GM18520 (cell line): ENCODE measurements around the gene DNALI1.
A peak's percentile ranks its signal among the peaks of the same experiment; 100 is the strongest.
"Not testable (repeated sequence)": the region's sequence is repeated elsewhere in the genome, so short reads cannot be mapped to it uniquely, and the experiment has no call there.

ENCODE experiments used
- ATAC-seq: cut with Tn5 transposase; IDR thresholded peaks from one replicate; pipeline ENCODE4 v1.9.1; 2021; ENCODE audit not compliant: unreplicated experiment

Gene DNALI1

DNA sequence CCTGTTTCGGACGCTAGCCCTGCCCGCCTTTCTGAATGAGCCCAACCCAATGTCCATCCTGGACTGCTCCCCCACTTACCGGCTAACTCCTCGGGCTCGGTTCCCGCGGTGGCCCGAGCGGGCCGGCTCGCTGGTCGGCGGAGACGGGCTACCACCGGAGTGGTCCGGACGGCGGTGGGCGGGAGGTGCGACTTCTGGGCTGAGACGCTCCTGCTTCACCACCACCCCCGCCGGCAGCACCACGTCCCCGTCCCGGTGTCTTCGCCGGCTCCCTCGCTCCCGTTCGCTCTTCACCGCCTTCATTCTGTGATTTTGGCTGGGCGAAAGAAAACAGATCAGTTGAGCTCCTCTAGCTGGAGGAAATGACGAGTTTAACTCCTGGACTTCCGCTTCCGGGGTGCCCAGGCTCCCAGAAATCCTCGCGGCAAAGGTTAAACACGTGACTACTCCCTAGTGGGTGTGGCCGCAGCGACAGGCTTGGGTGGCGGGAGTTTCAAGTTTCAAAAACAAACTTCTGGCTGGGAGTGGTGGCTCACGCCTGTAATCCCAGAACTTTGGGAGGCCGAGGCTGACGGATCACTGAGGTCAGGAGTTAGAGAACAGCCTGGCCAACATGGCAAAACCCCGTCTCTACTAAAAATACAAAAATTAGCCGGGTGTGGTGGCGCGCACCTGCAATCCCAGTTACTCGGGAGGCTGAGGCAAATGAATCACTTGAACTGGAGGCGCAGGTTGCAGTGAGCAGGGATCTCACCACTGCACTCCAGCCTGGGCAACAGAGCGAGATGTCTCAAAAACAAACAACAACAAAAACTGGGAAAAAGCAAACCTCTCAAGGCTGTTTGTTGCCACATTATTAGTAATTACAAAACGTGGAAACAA is 2.6 kb upstream of the DNALI1 start, which contains the start of gene SNIP1:
Gene SNIP1 (minus strand): TSS at position 367 of the 882 bp plus-strand sequence. CDS start 64 bp downstream, at position 303.
- peak; percentile 61 for ATAC-seq

- ATAC-seq = no peak
These were observed 662 bp downstream of the DNALI1 start for GRCh38 chr1:37557402-37557801.

- no peak for ATAC-seq
These were observed 1.7 kb downstream of the DNALI1 start for GRCh38 chr1:37558411-37558810.

DNA sequence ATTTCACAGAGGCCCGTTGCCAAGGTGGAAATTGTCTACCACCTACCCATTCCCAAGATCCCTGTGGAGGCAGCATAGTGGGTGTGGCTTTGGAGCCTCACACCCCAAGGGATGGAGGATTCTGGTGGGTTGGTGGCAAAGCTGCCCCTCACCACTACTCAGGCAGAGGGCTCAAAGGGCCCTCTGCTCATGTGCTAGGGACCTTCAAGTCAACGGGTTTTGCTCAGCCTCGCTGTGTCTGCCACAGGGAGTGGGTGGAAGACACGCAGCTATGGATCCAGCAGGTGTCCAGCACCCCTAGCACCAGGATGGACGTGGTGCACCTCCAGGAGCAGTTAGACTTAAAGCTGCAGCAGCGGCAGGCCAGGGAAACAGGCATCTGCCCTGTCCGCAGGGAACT is 2.3 kb downstream of the DNALI1 start:
- no peak for ATAC-seq

DNA sequence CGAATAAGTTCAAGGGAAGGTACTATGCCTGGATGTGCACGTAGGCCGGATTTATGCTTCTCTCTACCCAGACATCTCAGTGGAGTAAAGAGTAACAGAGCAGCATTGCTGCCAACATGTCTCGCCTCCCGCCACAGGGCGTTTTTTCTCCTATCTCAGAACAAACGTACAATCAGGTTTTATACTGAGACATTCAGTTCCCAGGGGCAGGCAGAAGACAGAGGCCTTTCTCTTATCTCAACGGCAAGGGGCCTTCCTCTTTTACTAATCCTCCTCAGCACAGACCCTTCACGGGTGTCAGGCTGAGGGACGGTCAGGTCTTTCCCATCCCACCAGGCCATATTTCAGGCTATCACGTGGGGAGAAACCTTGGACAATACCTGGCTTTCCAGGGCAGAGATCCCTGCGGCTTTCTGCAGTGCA is 3.2 kb downstream of the DNALI1 start:
- not testable (repeated sequence) for ATAC-seq

DNA sequence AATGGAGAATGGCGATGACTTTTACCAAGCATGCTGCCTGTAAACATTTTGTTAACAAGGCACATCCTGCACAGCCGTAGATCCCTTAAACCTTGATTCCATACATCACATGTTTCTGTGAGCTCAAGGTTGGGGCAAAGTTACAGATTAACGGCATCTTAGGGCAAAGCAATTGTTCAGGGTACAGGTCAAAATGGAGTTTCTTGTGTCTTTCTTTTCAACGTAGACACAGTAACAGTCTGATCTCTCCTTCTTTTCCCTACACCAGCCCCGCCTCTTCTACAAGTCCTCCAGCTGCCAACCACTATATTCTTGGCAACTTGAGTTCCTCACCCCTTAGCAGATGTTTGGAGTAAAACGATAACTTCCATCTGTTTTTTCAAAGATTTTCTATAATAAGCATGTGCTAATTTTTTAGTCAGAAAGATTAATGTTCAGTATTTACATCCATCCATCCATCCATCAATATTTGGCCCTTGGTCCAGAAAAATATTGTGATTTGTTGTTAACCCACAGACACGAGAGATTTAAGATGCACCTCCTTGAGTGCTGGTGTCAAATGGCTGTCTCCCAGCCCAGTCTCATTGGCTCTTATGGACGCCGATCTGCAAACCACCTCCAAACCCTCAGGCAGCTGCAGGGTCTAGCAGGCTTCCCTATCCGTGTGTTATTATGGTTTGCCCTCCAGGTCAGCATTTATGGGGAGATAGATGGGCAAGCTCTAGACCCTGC is 3.8 kb downstream of the DNALI1 start:
- no peak for ATAC-seq

GRCh38 chr1:37561133-37562132 is 4.7 kb downstream of the DNALI1 start:
- ATAC-seq = no peak

GRCh38 chr1:37562984-37563383 is 6.2 kb downstream of the DNALI1 start:
- ATAC-seq = no peak

GRCh38 chr1:37564892-37565291 is 8.2 kb downstream of the DNALI1 start:
- no peak for ATAC-seq

GRCh38 chr1:37567023-37567422 is 10.3 kb downstream of the DNALI1 start:
- no peak for ATAC-seq

DNA sequence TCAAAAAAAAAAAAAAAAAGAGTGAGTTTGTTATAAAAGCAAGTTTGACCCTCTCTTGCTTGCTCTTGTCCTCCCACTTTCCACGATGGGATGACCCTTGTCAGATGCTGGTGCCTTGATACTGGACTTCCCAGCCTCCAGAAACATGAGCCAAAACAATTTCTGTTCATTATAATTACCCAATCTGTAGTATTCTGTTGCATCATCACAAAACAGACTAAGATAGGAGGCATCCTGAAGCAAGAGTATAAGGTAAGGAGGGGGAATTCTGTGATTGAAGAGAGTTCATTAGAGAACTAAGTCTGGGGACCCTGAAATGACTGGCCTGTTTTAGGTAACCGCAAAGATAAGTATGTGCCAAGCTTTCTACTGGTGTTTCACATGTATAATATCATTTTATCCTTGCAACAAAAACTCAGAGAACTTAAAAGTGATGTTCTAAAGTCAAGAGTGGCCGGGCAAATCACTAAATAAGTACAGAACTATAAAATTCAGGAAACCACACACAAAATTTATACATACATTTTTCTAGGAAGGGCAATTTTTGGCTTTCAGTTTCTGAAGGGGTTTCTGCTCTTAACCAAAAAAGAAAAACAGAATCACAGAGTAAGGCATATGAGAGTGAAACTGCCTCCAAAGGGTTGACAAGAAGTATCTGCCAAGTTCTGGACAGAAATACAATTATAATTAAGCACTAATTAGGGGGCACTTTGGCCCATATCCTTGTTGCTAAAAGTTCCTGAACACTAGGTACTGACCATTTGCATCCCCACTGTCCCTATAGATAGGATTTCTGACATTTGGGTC is 14.0 kb downstream of the DNALI1 start:
- no peak for ATAC-seq

GRCh38 chr1:37574834-37575480 is 18.2 kb downstream of the DNALI1 start:
- ATAC-seq = no peak

- no peak for ATAC-seq
These were observed 19.0 kb downstream of the DNALI1 start for GRCh38 chr1:37575692-37576091.

GRCh38 chr1:37584544-37584943 is 27.8 kb downstream of the DNALI1 start:
- not testable (repeated sequence) for ATAC-seq

DNA sequence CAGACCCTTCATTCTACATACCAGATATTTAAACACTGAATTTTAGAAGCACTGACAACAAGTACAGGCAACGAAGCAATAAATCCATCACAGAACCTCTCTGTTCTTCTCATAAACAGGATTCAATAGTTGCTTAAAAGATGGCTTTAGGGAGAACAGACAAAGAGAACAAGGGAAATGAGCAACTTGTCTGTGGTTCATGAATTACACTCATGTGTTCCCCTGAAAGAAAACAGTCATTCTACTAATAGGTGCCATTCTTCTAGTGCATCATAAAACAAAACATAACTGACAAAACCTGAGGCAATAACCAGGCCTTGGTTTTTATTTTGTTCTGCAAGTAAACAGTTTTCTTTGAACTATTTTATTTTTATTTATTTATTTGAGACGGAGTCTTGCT is 32.2 kb downstream of the DNALI1 start:
- no peak for ATAC-seq

- no peak for ATAC-seq
These were observed 37.0 kb downstream of the DNALI1 start for GRCh38 chr1:37593726-37594125.

- ATAC-seq = peak; percentile 92
These were observed 38.9 kb downstream of the DNALI1 start, which contains the start of gene GNL2 for GRCh38 chr1:37595440-37596181. Gene GNL2, minus strand, starts transcription at chr1:37595937. Its CDS starts 115 bp downstream, at chr1:37595822.

GRCh38 chr1:37596182-37596667 is 39.5 kb downstream of the DNALI1 start:
- no peak for ATAC-seq
